ENCODE measurements around the gene CASP10.

GRCh38 chr2:201196803-201197202 lies 13.9 kb downstream of the CASP10 start:
- TF ChIP-seq, protein P1, sequence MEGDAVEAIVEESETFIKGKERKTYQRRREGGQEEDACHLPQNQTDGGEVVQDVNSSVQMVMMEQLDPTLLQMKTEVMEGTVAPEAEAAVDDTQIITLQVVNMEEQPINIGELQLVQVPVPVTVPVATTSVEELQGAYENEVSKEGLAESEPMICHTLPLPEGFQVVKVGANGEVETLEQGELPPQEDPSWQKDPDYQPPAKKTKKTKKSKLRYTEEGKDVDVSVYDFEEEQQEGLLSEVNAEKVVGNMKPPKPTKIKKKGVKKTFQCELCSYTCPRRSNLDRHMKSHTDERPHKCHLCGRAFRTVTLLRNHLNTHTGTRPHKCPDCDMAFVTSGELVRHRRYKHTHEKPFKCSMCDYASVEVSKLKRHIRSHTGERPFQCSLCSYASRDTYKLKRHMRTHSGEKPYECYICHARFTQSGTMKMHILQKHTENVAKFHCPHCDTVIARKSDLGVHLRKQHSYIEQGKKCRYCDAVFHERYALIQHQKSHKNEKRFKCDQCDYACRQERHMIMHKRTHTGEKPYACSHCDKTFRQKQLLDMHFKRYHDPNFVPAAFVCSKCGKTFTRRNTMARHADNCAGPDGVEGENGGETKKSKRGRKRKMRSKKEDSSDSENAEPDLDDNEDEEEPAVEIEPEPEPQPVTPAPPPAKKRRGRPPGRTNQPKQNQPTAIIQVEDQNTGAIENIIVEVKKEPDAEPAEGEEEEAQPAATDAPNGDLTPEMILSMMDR (IDR thresholded peaks at IDR 0.05) = no peak
- no peak for TF ChIP-seq POLR2A (IDR thresholded peaks at IDR 0.05)

All from stomach (tissue), 4 donors.